ENCODE measurements around the gene CCDC60. TPM values are rescaled to one million over a fixed set of nuclear protein-coding genes. Genes with fewer than 3 reads are reported as not detected.

Gene CCDC60
- total RNA-seq, 1 experiment from 2014 or later, result not detected

DNA sequence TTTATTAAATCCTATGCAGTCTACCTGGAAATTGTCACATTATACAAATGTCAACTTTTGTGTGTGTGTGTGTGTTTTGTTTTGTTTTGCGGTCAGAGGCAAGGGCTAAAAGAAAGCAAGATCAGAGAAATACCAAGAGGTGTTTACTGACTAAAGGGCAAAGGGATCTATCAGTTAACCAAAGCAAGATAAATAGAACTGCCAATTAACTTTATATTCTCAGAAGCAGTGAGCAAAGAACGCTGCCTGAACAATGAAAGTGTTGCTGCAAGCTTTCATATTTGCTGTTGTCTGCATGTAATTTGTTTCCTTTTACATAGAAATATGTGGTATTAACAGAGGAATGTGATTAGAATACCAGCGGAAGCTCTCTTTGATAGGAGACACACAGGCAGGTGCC, 30.9 kb downstream of the CCDC60 start:
- H3K9me2 ChIP-seq (ENCODE audit: insufficient read depth), result no peaks in the 10 kb centered on the region
- no peak overlapping the region for H2AFZ ChIP-seq (ENCODE audit: low read depth, low read length, poor library complexity, severe bottlenecking)
- intact Hi-C loops (cut with micrococcal nuclease), result no loop called here
- no peak overlapping the region for H3K27ac ChIP-seq (ENCODE audit: low read depth, low read length)
- no peaks in the 10 kb centered on the region for H4K20me1 ChIP-seq (ENCODE audit: insufficient read depth)
- H3K4me2 ChIP-seq (ENCODE audit: low read length), result no peak overlapping the region
- ChIA-PET POLR2A (no interaction called here), RAD21 (ENCODE audit: low non-redundant PET in 1 of 2, low total read pairs in 2 of 2, uncharacterized antibody in 2 of 2, unreplicated experiment in 2 of 2) (no interaction called here), CTCF (no interaction called here)
- H3K36me3 ChIP-seq (ENCODE audit: control insufficient read depth in 1 of 2, insufficient read depth in 2 of 2, low read length in 2 of 2), result no peaks in the 10 kb centered on the region
- H3K9ac ChIP-seq (ENCODE audit: low read length), result no peak overlapping the region
- H3K4me1 ChIP-seq (ENCODE audit: control insufficient read depth in 1 of 2, insufficient read depth in 2 of 2, low read length in 2 of 2), result no peaks in the 10 kb centered on the region
- no peak overlapping the region for H3K4me3 ChIP-seq (replicated peaks in 1 of 2; ENCODE audit: low read depth in 1 of 2, low read length in 2 of 2)
- no peaks in the 10 kb centered on the region; the same call in 1 of the 2 replicates for H3K27me3 ChIP-seq (ENCODE audit: insufficient read depth, low read length)
- no peaks in the 10 kb centered on the region for H3K9me3 ChIP-seq (ENCODE audit: control insufficient read depth in 1 of 2, insufficient read depth in 1 of 2, low read depth in 1 of 2, low read length in 2 of 2)
- no peaks in the 10 kb centered on the region for H3K79me2 ChIP-seq (ENCODE audit: insufficient read depth, low read length)
- TF ChIP-seq CEBPB (IDR thresholded peaks at IDR 0.05; ENCODE audit: low read depth) (no peak), RAD21 (IDR thresholded peaks at IDR 0.05; ENCODE audit: low read depth) (no peak), POLR2A (IDR thresholded peaks at IDR 0.05; ENCODE audit: borderline replicate concordance, extremely low read depth, insufficient read depth, insufficient read length) (no peak), YY1 (IDR thresholded peaks at IDR 0.05; ENCODE audit: extremely low read depth, insufficient replicate concordance, low read depth, low read length) (no peak), JUND (IDR thresholded peaks at IDR 0.05) (no peak), FOSL1 (IDR thresholded peaks at IDR 0.05; ENCODE audit: low read depth) (no peak)
- TF ChIP-seq, protein P1, sequence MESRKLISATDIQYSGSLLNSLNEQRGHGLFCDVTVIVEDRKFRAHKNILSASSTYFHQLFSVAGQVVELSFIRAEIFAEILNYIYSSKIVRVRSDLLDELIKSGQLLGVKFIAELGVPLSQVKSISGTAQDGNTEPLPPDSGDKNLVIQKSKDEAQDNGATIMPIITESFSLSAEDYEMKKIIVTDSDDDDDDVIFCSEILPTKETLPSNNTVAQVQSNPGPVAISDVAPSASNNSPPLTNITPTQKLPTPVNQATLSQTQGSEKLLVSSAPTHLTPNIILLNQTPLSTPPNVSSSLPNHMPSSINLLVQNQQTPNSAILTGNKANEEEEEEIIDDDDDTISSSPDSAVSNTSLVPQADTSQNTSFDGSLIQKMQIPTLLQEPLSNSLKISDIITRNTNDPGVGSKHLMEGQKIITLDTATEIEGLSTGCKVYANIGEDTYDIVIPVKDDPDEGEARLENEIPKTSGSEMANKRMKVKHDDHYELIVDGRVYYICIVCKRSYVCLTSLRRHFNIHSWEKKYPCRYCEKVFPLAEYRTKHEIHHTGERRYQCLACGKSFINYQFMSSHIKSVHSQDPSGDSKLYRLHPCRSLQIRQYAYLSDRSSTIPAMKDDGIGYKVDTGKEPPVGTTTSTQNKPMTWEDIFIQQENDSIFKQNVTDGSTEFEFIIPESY (IDR thresholded peaks at IDR 0.05; ENCODE audit: extremely low read depth, insufficient replicate concordance, low read length), result no peak
- no peak for ATAC-seq
- no TSS peak for BruUV-seq (replicated peaks)
- DNase-seq (ENCODE audit: low read depth, low spot score), result no peak

DNA sequence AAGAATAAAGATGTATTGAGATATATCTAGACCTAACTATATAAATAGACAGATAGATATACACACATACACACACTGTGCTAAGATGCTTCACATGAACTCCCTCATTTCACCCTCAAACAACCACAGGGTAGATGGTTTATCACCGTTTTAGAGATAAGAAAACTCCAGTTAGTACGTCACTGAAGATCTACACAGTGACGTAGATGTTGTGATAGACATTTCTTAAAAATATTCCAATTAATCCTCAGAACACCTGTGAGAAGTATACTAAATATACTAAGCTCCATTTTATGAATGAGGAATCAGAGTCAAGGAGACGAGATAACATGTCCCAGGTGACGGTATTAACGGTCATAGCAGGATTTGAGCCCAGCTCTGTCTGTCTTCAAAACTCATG, 31.5 kb downstream of the CCDC60 start:
- ATAC-seq, result no peak

More for the DNA sequence above, 31.5 kb downstream of the CCDC60 start:
- no peak overlapping the region for H3K4me2 ChIP-seq (ENCODE audit: low read length)
- POLR2A ChIA-PET, result no interaction called here
- intact Hi-C loops (cut with micrococcal nuclease), result no loop called here
- BruUV-seq (replicated peaks), result no TSS peak
- no peaks in the 10 kb centered on the region; the same call in 1 of the 2 replicates for H3K27me3 ChIP-seq (ENCODE audit: insufficient read depth, low read length)
- CTCF ChIA-PET, result no interaction called here
- no peak overlapping the region for H2AFZ ChIP-seq (ENCODE audit: low read depth, low read length, poor library complexity, severe bottlenecking)
- H3K79me2 ChIP-seq (ENCODE audit: insufficient read depth, low read length), result no peaks in the 10 kb centered on the region
- TF ChIP-seq, protein P1 (IDR thresholded peaks at IDR 0.05; ENCODE audit: extremely low read depth, insufficient replicate concordance, low read length), result no peak
- TF ChIP-seq EZH2phosphoT487 (IDR thresholded peaks at IDR 0.05; ENCODE audit: borderline replicate concordance), result no peak
- no peak for TF ChIP-seq YY1 (IDR thresholded peaks at IDR 0.05; ENCODE audit: extremely low read depth, insufficient replicate concordance, low read depth, low read length)
- TF ChIP-seq SP1 (IDR thresholded peaks at IDR 0.05; ENCODE audit: low read depth), result no peak
- TF ChIP-seq, protein P2, sequence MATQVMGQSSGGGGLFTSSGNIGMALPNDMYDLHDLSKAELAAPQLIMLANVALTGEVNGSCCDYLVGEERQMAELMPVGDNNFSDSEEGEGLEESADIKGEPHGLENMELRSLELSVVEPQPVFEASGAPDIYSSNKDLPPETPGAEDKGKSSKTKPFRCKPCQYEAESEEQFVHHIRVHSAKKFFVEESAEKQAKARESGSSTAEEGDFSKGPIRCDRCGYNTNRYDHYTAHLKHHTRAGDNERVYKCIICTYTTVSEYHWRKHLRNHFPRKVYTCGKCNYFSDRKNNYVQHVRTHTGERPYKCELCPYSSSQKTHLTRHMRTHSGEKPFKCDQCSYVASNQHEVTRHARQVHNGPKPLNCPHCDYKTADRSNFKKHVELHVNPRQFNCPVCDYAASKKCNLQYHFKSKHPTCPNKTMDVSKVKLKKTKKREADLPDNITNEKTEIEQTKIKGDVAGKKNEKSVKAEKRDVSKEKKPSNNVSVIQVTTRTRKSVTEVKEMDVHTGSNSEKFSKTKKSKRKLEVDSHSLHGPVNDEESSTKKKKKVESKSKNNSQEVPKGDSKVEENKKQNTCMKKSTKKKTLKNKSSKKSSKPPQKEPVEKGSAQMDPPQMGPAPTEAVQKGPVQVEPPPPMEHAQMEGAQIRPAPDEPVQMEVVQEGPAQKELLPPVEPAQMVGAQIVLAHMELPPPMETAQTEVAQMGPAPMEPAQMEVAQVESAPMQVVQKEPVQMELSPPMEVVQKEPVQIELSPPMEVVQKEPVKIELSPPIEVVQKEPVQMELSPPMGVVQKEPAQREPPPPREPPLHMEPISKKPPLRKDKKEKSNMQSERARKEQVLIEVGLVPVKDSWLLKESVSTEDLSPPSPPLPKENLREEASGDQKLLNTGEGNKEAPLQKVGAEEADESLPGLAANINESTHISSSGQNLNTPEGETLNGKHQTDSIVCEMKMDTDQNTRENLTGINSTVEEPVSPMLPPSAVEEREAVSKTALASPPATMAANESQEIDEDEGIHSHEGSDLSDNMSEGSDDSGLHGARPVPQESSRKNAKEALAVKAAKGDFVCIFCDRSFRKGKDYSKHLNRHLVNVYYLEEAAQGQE (IDR thresholded peaks at IDR 0.05; ENCODE audit: low read depth), result no peak
- H3K27ac ChIP-seq (ENCODE audit: low read depth, low read length), result no peak overlapping the region
- no peaks in the 10 kb centered on the region for H3K4me1 ChIP-seq (ENCODE audit: control insufficient read depth in 1 of 2, insufficient read depth in 2 of 2, low read length in 2 of 2)
- no peaks in the 10 kb centered on the region for H3K9me3 ChIP-seq (ENCODE audit: control insufficient read depth in 1 of 2, insufficient read depth in 1 of 2, low read depth in 1 of 2, low read length in 2 of 2)
- RAD21 ChIA-PET (ENCODE audit: low non-redundant PET in 1 of 2, low total read pairs in 2 of 2, uncharacterized antibody in 2 of 2, unreplicated experiment in 2 of 2), result no interaction called here
- no peak for DNase-seq (ENCODE audit: low read depth, low spot score)
- no peak overlapping the region for H3K4me3 ChIP-seq (replicated peaks in 1 of 2; ENCODE audit: low read depth in 1 of 2, low read length in 2 of 2)
- H3K9me2 ChIP-seq (ENCODE audit: insufficient read depth), result no peaks in the 10 kb centered on the region
- no peaks in the 10 kb centered on the region for H4K20me1 ChIP-seq (ENCODE audit: insufficient read depth)
- H3K9ac ChIP-seq (ENCODE audit: low read length), result no peak overlapping the region
- H3K36me3 ChIP-seq (ENCODE audit: control insufficient read depth in 1 of 2, insufficient read depth in 2 of 2, low read length in 2 of 2), result no peaks in the 10 kb centered on the region

Measured in HCT116 (cell line).